C4-2B (cell line): ENCODE measurements around the gene NUMB.

ENCODE experiments used
- CTCF ChIP-seq: fragments of 450-650 bp; conservative IDR thresholded peaks from 2 replicates; pipeline ENCODE4 v1.5.1; 2017; ENCODE audit warnings: mild to moderate bottlenecking
- ZFX ChIP-seq: fragments of 450-650 bp; IDR thresholded peaks from 2 replicates; pipeline ENCODE4 v1.6.1; 2017

GRCh38 chr14:73236157-73236556 is 222.2 kb downstream of the NUMB start:
- TF ChIP-seq CTCF (no peak), ZFX (no peak)
